ENCODE measurements around the gene TPK1.
"Not testable (repeated sequence)": the region's sequence is repeated elsewhere in the genome, so short reads cannot be mapped to it uniquely, and the experiment has no call there.

Gene TPK1

DNA sequence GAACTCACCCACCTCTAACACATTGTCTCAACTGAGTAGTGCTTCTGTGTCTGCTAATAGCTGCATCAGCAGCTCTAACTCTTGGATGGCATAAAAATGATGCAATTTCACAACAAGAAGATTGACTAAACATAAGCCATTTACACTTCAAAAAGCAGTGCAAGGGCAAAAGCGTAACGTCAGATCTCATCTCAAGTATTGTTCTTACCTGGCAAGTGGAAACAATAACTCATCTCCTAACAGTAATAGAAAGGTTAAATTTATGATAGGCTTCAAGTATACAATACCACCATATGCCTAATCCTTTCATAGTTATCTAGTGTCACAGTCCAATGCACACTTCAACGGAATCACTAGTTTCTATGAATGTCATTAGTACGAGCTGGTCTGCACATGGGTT, 14.8 kb downstream of the TPK1 start:
- peak; percentile 69 for DNase-seq

GRCh38 chr7:144820552-144820951, 15.3 kb downstream of the TPK1 start:
- no peak for DNase-seq

DNA sequence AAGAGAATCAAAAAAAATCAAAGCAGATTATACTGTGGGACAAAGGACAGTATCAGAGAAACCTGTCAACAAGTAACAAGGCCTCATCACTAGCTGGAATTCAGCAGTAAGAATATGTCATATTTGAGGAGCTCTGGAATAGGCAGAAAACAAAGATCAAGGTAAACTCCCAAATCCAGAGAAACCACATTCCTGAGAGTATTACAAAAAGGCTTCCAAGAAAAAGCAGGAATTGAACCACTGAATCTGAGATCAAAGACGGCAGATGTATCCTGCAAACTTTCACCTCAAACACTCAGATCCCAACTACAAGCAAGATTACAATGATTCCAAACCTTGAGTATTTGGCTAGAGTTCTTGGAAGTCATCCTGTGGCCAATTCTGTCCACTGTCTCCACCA, 16.3 kb downstream of the TPK1 start:
- no peak for DNase-seq

GRCh38 chr7:144818511-144818910, 17.3 kb downstream of the TPK1 start:
- DNase-seq: peak; percentile 69

DNA sequence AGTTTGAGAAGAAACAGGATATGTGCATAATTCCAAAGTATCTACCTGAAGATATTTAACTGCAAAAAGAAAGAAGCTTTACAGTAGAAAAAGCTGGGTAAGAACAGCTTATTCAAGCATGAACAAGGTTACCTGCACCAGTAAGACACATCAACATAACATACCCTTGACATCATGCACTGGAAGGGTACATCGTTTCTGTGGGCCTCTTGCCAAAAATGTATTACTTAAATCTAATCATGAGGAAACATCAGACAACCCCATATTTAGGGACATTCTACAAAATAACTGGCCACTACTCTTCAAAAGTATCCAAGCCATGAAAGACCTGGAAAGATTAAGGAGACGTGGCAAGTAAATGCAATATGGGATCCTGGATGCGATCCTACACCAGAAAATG, 18.9 kb downstream of the TPK1 start:
- no peak for DNase-seq

GRCh38 chr7:144814299-144814698, 21.6 kb downstream of the TPK1 start:
- DNase-seq: no peak

DNA sequence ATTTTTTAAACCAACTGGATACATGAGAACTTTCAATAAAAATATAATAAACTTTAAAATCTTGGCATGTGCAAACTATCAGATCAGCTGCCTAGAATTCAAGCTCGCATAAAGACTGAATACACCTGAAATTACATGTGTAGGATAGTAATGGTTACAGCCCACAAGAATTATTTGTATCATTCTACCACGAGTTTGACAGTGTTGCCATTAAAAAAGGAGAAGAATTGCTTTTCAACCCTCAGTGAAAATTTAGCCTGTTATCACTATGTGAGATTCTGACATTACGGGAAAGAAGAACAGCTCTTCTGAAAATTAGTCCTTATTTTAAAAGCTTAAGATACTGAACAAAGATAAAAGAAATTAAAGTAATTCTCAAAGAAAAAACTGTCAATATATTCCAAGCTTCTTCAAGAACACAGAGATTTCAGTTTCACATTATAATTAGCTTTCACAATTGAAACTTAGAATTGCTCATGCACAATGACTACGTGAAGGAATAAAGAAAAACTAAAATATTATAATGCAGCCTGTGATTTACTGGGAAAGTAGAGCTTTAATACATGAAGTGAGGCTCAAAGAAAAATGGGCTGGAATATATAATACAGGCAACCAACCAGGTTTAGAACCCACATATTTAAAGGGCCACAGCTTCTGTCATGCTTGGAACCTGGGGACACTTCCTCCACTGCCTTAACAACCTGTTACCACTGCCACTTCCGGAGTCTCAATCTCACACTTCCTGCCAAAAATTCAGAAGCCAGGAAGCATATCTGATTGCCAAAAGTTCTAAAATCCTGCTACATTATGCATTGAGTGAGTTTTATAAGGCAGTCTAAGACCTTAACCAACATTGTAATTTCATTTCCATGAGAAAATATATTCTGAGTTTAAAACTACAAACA, 23.2 kb downstream of the TPK1 start:
- no peak for DNase-seq

- peak; percentile 22 for DNase-seq
Measured at GRCh38 chr7:144805627-144806239, 30.1 kb downstream of the TPK1 start.

GRCh38 chr7:144800678-144801436, 35.0 kb downstream of the TPK1 start:
- not testable (repeated sequence) for DNase-seq

GRCh38 chr7:144796919-144797318, 38.9 kb downstream of the TPK1 start:
- no peak for DNase-seq

GRCh38 chr7:144792050-144792449, 43.8 kb downstream of the TPK1 start:
- DNase-seq: no peak

DNA sequence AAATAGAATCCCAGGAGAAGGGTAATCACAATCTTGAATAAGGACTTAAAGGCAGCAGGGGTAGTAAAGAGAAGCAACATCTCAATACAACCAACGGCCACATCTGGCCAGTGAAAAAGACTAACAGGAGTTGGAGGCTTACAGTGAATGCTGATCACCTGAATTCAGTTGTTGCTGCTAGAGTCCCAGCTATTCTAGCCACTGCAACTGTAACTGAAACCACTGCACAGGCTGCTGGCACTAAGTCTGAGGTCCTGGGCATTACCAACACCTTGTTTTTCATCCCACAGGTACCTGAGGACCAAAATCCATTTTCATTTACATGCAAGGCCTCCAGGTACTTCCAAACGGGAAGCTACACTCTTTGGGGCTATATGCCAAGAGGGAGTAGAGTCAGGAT, 44.4 kb downstream of the TPK1 start:
- no peak for DNase-seq

DNA sequence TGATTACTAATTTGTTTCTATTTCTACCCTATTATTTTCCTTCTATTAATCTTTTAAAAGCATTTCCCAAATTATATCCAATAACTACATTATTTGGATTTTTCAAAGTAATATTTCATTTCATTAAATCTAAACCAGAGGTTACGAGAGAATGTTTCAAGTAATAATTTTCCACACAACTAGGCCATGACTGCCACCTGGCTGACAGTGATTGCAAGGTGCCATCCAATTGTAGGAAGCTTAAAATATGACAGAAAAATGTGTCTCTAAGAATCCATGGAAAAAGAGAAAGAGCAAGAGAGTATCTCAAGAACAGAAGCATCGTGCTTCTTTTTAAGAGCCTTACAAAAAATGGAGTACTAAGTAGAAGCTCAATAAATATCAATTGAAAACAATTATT, 48.7 kb downstream of the TPK1 start:
- peak; percentile 23 for DNase-seq

DNA sequence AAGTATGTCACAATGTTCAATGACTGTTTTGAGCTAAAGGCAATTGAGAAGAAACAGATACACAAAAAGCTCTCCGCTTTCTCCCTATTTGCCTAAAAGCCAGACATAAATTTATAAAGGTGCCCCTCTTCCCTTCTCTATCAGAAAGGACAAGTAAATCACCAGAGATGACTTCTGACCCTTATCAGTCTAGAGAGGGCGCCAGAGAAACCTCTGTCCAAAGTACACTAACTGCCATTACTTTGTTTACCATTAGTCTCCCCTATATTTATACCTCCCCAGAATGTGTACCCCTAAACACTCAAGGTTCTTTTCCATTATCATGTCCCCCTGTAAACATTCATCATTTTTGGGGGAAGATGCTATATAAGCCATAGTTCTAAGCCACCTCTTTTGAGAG, 49.3 kb downstream of the TPK1 start:
- DNase-seq: no peak

- no peak for DNase-seq
Measured at GRCh38 chr7:144786079-144786478, 49.8 kb downstream of the TPK1 start.

- peak; percentile 81 for DNase-seq
Measured at GRCh38 chr7:144785521-144785920, 50.3 kb downstream of the TPK1 start.

DNA sequence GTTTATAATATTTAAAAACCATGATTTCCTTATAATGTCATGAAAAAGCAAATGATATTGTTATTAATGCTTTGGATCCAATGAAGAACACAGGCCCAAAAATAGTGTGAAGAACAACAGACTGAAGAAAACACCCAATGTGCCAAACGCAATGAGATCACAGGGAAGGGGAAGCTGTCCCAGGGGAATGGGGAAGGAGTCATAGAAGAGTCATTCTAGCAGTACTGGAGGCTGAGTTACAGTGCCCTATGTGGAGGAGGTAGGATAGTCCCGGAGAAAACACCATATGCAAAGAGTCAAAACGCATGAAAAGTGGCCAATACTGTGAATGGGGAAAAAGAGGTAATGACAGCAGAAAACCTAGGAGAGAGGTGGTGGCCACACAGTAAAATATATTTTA, 50.9 kb downstream of the TPK1 start:
- peak; percentile 62 for DNase-seq

GRCh38 chr7:144784441-144784840, 51.4 kb downstream of the TPK1 start:
- no peak for DNase-seq

- no peak for DNase-seq
Measured at GRCh38 chr7:144782883-144783282, 53.0 kb downstream of the TPK1 start.

- DNase-seq: no peak
Measured at GRCh38 chr7:144780071-144780608, 55.7 kb downstream of the TPK1 start.

- DNase-seq: not testable (repeated sequence)
Measured at GRCh38 chr7:144777889-144778288, 58.0 kb downstream of the TPK1 start.

DNA sequence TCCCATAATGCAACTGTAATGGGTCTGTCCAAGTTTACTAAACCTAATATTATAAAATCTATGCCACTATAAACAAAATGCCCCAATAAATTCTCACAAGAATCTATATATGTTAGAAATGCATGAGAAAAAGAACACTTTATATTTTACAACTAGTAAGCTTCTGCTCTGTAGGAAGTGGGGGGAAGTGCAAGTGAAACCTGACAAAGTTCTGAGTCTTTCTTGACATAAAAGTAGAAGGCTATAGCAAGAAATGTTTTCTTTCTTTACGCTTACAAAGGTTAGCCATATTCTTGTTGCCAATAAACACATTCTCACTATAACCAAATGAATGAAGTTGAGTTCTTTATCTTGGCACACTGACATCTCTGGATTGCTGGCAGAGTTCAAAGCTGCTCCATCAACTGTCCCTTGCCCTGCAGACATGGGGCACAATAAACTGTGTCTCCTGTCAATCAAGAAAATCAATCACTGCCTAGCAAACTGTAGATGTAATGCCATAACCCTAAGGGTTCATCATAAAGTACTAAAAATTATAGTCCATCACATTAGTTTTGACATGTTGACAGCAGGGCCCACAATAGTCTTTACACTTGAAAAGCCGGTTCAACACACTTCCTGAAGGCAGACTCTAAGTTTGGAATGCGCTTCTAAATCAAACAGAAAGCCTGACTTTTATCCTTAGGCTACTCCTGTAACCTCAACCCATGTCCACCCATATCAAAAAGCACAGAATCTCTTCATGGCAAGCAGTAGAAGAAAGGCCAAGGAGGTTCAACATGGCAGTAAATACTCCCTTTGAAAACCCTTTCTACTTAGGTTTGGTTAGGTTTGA, 58.6 kb downstream of the TPK1 start:
- no peak for DNase-seq
